DOHH2 (cell line): ENCODE results near the gene SCAMP4.
A peak's percentile ranks its signal among the peaks of the same experiment; 100 is the strongest.

Source experiments
- H3F3A ChIP-seq: fragments of 200-600 bp; sonication (generic), shearing (Covaris generic); 2 replicates; pipeline ENCODE4 v1.6.0; 2016; ENCODE audit warnings: antibody characterized with exemption, mild to moderate bottlenecking; ENCODE audit not compliant: control insufficient read depth, insufficient read depth
- H3K27ac ChIP-seq: fragments of 200-600 bp; sonication (generic); 2 replicates; pipeline ENCODE4 v1.5.1; 2014; ENCODE audit warnings: low read depth, mild to moderate bottlenecking, low read length, moderate library complexity
- H3K27me3 ChIP-seq: fragments of 200-600 bp; sonication (generic); 2 replicates; pipeline ENCODE4 v1.6.1; 2014; ENCODE audit warnings: mild to moderate bottlenecking, low read length, mixed read lengths; ENCODE audit not compliant: control insufficient read depth
- H3K36me3 ChIP-seq: fragments of 200-600 bp; sonication (generic); 2 replicates; pipeline ENCODE4 v1.6.1; 2014; ENCODE audit warnings: mild to moderate bottlenecking, low read length, moderate library complexity, mixed read lengths; ENCODE audit not compliant: control insufficient read depth
- H3K4me1 ChIP-seq: fragments of 200-600 bp; sonication (generic); 2 replicates; pipeline ENCODE4 v1.6.1; 2014; ENCODE audit warnings: mild to moderate bottlenecking, low read length, mixed read lengths; ENCODE audit not compliant: control insufficient read depth
- H3K4me2 ChIP-seq: fragments of 200-600 bp; sonication (generic); 2 replicates; pipeline ENCODE4 v1.6.0; 2014; ENCODE audit warnings: mild to moderate bottlenecking, low read length, moderate library complexity
- H3K4me3 ChIP-seq: fragments of 200-600 bp; sonication (generic); 2 replicates; pipeline ENCODE4 v1.5.1; 2014; ENCODE audit warnings: mild to moderate bottlenecking, low read length, mixed read lengths
- H3K79me2 ChIP-seq: fragments of 200-600 bp; sonication (generic); 2 replicates; pipeline ENCODE4 v1.6.1; 2014; ENCODE audit warnings: mild to moderate bottlenecking, low read length, mixed read lengths; ENCODE audit not compliant: control insufficient read depth
- H3K9me2 ChIP-seq: fragments of 200-600 bp; sonication (generic); replicated peaks from 2 replicates; pipeline ENCODE4 v1.6.1; 2014; ENCODE audit warnings: mild to moderate bottlenecking, low read length, mixed read lengths; ENCODE audit not compliant: control insufficient read depth
- H3K9me3 ChIP-seq: fragments of 200-600 bp; sonication (generic); 2 replicates; pipeline ENCODE4 v1.6.1; 2014; ENCODE audit warnings: antibody characterized with exemption, low read length, mixed read lengths; ENCODE audit not compliant: control insufficient read depth, insufficient read depth
- H4K20me1 ChIP-seq: fragments of 200-600 bp; sonication (generic); 2 replicates; pipeline ENCODE4 v1.6.0; 2014; ENCODE audit warnings: low read depth, mild to moderate bottlenecking, antibody characterized with exemption, low read length, moderate library complexity; ENCODE audit not compliant: control insufficient read depth, insufficient read depth
- EZH2phosphoT487 ChIP-seq: fragments of 200-600 bp; sonication (generic); IDR thresholded peaks from 2 replicates; pipeline ENCODE4 v1.6.1; 2017; ENCODE audit warnings: borderline replicate concordance, mild to moderate bottlenecking, antibody characterized with exemption, low read length, moderate library complexity, mixed read lengths
- TF ChIP-seq, protein P1 (sequence below): fragments of 200-600 bp; sonication (generic); IDR thresholded peaks from one replicate; pipeline ENCODE4 v1.5.1; 2014; ENCODE audit warnings: antibody characterized with exemption, mild to moderate bottlenecking, low read depth, low read length; ENCODE audit not compliant: poor library complexity, severe bottlenecking

Gene SCAMP4

DNA sequence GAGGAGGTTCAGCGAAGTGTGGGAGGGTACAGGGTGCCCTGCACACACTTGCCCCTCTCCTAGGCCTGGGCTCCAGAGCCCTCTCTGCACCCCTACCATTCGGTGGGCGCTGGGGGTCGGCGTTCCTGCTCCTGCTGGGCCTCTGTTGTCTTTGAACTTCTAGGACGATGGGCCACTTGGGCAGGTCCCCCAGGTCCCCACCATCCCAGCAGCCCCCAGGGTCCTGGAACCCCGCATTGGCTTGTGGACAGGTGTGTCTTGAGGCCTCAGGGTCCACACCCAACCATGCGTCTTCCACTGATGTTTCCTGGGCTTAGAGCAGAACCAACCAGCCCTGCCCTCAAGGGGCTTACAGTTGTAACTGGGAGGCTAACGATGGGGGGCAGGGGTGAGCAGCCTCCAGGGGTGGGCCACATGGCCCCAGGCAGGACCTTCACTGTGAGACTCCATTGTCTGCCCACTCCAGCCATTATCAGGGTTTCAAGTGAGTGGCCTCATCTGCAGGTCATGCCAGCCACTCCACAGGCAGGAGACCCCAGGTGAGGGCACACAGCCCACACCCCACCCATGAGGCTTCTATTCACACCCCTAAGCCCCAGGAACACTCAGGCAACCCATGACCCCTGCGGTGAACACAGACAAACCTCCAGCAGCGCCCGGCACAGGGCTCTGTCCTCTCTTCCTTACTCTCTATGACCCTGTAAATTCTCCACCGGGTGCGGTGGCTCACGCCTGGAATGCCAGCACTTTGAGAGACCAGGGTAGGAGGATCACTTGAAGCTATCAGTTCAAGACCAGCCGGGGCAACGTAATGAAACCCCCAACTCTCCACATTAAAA lies 39.8 kb upstream of the SCAMP4 start:
- Histone ChIP-seq H3K4me3 (peak overlapping the region; percentile 72), H3K27ac (peak overlapping the region; percentile 75), H3K27me3 (no peaks in the 10 kb centered on the region), H3K79me2 (peaks cover 43% of the 10 kb centered on the region), H3K9me3 (no peaks in the 10 kb centered on the region), H3K36me3 (peaks cover 10% of the 10 kb centered on the region), H3K9me2 (no peaks in the 10 kb centered on the region), H3K4me1 (peaks cover 28% of the 10 kb centered on the region), H4K20me1 (0 out of 2 replicates have a peak, but pooled peaks cover 3% of the 10 kb centered on the region), H3F3A (no peaks in the 10 kb centered on the region), H3K4me2 (peak overlapping the region; percentile 62)
- TF ChIP-seq, protein P1, sequence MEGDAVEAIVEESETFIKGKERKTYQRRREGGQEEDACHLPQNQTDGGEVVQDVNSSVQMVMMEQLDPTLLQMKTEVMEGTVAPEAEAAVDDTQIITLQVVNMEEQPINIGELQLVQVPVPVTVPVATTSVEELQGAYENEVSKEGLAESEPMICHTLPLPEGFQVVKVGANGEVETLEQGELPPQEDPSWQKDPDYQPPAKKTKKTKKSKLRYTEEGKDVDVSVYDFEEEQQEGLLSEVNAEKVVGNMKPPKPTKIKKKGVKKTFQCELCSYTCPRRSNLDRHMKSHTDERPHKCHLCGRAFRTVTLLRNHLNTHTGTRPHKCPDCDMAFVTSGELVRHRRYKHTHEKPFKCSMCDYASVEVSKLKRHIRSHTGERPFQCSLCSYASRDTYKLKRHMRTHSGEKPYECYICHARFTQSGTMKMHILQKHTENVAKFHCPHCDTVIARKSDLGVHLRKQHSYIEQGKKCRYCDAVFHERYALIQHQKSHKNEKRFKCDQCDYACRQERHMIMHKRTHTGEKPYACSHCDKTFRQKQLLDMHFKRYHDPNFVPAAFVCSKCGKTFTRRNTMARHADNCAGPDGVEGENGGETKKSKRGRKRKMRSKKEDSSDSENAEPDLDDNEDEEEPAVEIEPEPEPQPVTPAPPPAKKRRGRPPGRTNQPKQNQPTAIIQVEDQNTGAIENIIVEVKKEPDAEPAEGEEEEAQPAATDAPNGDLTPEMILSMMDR = no peak
- no peak for TF ChIP-seq EZH2phosphoT487

DNA sequence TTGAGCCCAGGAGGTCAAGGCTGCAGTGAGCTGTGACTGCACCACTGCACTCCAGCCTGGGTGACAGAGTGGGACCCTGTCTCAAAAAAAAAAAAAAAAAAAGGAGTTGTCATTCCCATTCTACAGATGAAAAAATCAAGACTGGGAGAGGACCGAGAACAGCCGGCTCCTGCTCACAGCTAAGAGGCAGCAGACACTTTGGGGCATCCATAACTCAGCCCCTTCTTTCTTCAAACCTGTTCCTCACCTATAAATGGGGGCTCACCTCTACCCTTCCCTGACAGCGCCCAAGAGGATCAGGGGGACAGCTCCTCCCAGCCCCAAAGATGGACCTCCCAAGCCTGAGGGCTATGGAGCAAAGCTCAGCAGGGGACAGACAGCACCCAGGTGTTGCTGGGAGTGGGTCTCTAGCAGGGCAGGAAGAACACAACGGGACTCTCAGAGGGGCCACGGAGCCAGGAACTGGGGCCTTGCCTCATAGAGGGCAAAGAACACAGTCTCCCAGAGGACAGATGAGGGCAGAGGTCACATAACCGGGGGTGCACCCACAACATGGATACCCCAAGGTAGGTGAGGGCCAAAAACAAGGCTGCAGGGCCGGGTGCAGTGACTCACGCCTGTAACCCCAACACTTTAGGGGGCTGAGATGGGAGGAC lies 38.4 kb upstream of the SCAMP4 start:
- Histone ChIP-seq H3K27ac (no peak overlapping the region), H3K27me3 (no peaks in the 10 kb centered on the region), H3K79me2 (peaks cover 41% of the 10 kb centered on the region), H3K4me3 (no peak overlapping the region), H3K9me2 (no peaks in the 10 kb centered on the region), H3K36me3 (peaks cover 19% of the 10 kb centered on the region), H3K9me3 (no peaks in the 10 kb centered on the region), H3K4me2 (no peak overlapping the region), H4K20me1 (no peaks in the 10 kb centered on the region), H3K4me1 (peaks cover 14% of the 10 kb centered on the region), H3F3A (no peaks in the 10 kb centered on the region)
- TF ChIP-seq, protein P1 = no peak
- TF ChIP-seq EZH2phosphoT487 = no peak

DNA sequence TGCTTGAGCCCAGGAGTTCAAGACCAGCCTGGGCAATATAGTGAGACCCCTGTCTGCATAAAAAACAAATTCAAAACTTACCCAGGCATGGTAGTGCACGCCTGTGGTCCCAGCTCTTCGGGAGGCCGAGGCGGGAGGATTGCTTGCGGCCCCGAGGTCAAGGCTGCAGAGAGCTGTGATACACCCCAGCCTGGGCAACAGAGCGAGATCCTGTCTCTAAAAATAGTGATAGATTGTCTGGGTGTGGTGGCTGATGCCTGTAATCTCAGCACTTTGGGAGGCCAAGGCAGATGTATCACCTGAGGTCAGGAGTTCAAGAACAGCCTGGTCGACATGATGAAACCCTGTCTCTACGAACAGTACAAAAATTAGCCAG lies 37.9 kb upstream of the SCAMP4 start:
- Histone ChIP-seq H3K4me1 (peaks cover 10% of the 10 kb centered on the region), H3K4me2 (no peak overlapping the region), H4K20me1 (no peaks in the 10 kb centered on the region), H3K27ac (no peak overlapping the region), H3K27me3 (no peaks in the 10 kb centered on the region), H3K9me3 (no peaks in the 10 kb centered on the region), H3K79me2 (peaks cover 41% of the 10 kb centered on the region), H3K4me3 (no peak overlapping the region), H3K36me3 (peaks cover 20% of the 10 kb centered on the region), H3K9me2 (no peaks in the 10 kb centered on the region), H3F3A (no peaks in the 10 kb centered on the region)
- TF ChIP-seq EZH2phosphoT487 = no peak
- TF ChIP-seq, protein P1 = no peak
